Measurements from ENCODE around the gene WHRN.

The WHRN gene

GRCh38 chr9:114383521-114384231, 121.6 kb downstream of the WHRN start:
- peaks cover 12% of the 10 kb centered on the region for H3K36me3 ChIP-seq (ENCODE audit: control insufficient read depth, insufficient read depth, low read length)
- no peak overlapping the region for H3K9ac ChIP-seq (ENCODE audit: low read length)
- H3K4me3 ChIP-seq (ENCODE audit: low read length), result peak overlapping the region; percentile 51
- H3K27me3 ChIP-seq (ENCODE audit: control insufficient read depth, insufficient read depth, low read length), result no peaks in the 10 kb centered on the region
- H3K4me1 ChIP-seq (ENCODE audit: control insufficient read depth, insufficient read depth, low read length), result peaks cover 41% of the 10 kb centered on the region
- peak overlapping the region; percentile 74 for H3K27ac ChIP-seq (ENCODE audit: low read depth, low read length)

DNA sequence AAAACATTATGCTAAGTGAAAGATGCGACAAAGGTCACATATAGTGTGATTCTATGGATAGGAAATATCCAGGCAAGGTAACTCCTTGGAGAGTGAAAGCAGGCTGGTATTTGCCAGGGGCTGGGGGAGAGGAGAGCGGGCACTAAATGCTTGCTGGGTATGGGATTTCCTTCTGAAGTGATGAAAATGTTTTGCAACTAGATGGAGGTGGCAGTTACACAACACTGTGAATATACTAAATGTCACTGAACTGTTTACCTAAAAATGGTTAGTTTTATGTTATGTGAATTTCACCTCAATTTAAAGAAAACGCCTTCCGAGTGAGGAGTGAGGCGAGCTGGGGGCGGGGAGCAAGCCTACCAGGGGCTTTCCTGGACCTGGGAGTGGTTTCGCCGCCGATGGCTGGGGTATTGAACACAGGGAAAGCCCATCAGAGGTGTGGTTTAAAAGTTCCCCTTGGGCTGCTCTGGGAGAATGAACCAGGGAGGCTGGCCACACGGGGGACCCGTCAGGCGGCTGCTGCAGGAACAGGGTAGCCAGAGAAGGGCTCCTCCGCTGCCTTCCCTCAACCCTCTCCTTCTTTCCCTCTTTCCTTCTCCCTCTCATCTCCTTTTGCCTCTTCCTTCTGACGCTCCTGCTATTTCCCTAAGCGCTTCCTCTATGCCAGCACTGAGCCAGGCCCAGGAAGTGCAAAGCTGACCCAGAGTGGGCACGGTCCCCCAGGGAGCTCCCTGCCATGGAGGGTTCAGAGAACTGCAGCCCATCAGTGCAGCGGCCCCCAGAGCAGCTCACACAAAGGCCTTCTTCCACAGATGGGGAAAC, 122.4 kb downstream of the WHRN start:
- H3K27me3 ChIP-seq (ENCODE audit: control insufficient read depth, insufficient read depth, low read length), result no peaks in the 10 kb centered on the region
- peak overlapping the region; percentile 16 for H3K9ac ChIP-seq (ENCODE audit: low read length)
- H3K4me3 ChIP-seq (ENCODE audit: low read length), result peak overlapping the region; percentile 51
- H3K4me1 ChIP-seq (ENCODE audit: control insufficient read depth, insufficient read depth, low read length), result peaks cover 35% of the 10 kb centered on the region
- peaks cover 15% of the 10 kb centered on the region for H3K36me3 ChIP-seq (ENCODE audit: control insufficient read depth, insufficient read depth, low read length)
- H3K27ac ChIP-seq (ENCODE audit: low read depth, low read length), result peak overlapping the region; percentile 74

DNA sequence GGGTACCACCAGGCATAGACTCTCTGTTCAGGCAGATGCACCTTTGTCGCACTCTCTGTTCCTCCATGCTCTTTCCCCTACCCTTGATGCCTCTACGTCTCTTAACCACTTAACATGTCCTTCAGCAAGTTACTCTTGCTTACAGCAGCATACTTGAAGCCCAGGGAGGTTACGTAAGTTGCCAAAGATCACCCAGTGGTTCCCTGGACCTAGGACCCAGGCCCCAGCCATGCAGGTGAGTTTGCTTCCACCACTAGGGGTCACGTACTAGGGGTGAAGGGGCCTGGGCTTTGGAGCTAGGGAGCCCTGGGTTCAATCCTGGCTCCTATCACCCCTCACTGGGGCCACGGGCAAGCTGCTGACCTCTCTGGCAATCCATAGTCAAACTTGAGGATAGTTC, 126.4 kb downstream of the WHRN start:
- Histone ChIP-seq H3K4me1 (ENCODE audit: control insufficient read depth, insufficient read depth, low read length) (peaks cover 13% of the 10 kb centered on the region), H3K9ac (ENCODE audit: low read length) (no peak overlapping the region), H3K27me3 (ENCODE audit: control insufficient read depth, insufficient read depth, low read length) (no peaks in the 10 kb centered on the region), H3K27ac (ENCODE audit: low read depth, low read length) (no peak overlapping the region), H3K36me3 (ENCODE audit: control insufficient read depth, insufficient read depth, low read length) (peaks cover 36% of the 10 kb centered on the region), H3K4me3 (ENCODE audit: low read length) (no peak overlapping the region)

DNA sequence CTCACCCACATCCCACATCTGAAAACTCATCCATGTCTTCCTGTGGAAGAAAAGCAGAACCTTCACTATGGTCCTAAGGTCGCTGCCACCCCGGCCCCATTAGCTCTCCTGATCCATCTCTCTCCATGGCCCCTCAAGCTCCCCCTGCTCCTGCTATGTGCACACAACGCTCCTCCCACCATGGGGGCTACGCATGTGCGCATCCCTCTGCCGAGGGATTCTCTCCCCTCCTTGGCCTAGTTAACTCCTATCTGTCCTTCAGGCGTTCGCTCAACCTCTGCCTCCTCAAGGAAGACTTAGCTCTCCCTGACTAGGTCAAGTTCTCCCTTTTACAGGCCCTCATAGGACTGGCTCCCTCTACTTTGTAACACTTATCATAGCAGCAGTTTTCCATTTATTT, 127.3 kb downstream of the WHRN start:
- H3K36me3 ChIP-seq (ENCODE audit: control insufficient read depth, insufficient read depth, low read length), result peaks cover 39% of the 10 kb centered on the region
- H3K27ac ChIP-seq (ENCODE audit: low read depth, low read length), result no peak overlapping the region

DNA sequence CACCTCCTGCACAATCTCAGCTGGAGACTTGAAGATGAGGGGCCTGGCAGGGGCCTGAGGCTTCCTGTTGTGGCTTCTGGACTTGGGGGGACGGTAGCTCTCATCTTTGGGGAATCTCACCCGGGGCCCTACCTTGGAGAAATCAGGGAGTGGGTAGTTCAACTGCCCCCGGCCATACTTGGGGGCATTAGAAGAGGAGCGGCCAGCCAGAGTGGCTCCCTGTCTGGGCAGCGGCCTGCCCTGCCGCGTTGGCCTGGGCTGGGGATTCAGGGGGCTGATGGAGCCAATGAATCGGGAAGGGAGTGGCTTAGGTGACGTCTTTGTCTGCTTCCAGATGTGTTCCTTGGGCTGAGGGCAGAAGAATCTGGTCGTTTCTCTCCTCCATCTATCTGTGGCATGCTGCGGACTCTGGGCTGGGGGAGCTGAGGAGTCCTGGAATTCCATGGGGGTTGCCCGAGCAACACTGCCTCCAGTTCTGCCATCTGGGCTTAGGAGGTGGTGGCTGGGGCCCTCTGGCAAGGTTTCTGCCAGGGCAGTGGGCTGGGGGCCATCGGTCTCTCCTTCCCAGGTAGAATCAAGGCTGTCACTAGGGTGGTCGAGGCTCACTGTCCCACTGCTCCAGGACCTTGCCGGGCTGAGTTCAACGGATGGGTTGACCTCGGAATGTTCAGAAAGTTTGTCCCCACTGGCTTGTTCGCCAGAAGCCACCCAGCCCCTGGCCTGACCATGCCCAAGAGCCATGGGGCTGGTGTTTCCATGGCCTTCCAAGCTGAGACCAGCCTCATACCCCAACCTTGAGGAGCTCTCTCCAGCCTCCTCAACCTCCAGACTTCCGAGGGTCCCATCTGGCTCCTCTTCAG, 128.5 kb downstream of the WHRN start:
- Histone ChIP-seq H3K27ac (ENCODE audit: low read depth, low read length) (no peak overlapping the region), H3K4me3 (ENCODE audit: low read length) (no peak overlapping the region)

More for the DNA sequence above, 127.3 kb downstream of the WHRN start:
- no peaks in the 10 kb centered on the region for H3K27me3 ChIP-seq (ENCODE audit: control insufficient read depth, insufficient read depth, low read length)
- no peak overlapping the region for H3K9ac ChIP-seq (ENCODE audit: low read length)
- H3K4me3 ChIP-seq (ENCODE audit: low read length), result no peak overlapping the region
- H3K4me1 ChIP-seq (ENCODE audit: control insufficient read depth, insufficient read depth, low read length), result peaks cover 5% of the 10 kb centered on the region

DNA sequence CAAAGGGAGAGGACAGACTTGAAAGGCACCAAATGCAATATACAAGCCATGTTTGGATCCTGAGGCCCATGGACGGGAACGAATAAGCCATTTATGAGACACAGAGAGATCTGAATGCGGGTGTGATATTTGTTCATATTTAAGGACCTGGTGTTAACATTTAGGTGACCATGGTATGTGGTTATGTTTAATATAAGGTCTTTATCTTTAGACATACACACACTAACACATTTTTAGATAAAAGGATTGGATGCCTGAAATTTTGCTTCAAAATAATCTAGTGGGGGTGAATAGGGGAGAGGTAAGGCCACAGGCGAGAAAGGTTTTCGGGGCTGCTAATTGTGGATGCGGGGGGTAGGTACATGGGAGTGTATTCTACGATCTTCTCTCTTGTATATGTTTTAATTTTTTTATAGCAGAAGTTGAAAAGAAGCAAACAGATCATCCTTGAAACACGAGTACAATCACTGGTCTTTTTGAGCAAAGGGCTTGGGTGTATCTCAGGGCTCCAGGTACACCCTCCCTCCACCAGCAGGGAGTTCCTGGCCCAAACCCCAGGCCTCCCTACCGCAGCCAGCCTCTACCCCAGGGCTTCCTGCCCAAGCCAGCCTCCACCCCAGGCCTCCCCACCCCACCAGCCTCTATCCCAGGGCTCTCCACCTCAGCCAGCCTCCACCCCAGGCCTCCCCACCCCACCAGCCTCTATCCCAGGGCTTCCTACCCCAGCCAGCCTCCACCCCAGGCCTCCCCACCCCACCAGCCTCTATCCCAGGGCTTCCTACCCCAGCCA, 129.7 kb downstream of the WHRN start:
- H3K4me3 ChIP-seq (ENCODE audit: low read length), result no peak overlapping the region
- no peaks in the 10 kb centered on the region for H3K4me1 ChIP-seq (ENCODE audit: control insufficient read depth, insufficient read depth, low read length)
- no peak overlapping the region for H3K27ac ChIP-seq (ENCODE audit: low read depth, low read length)
- no peaks in the 10 kb centered on the region for H3K27me3 ChIP-seq (ENCODE audit: control insufficient read depth, insufficient read depth, low read length)
- H3K36me3 ChIP-seq (ENCODE audit: control insufficient read depth, insufficient read depth, low read length), result peaks cover 47% of the 10 kb centered on the region
- H3K9ac ChIP-seq (ENCODE audit: low read length), result no peak overlapping the region

More for the DNA sequence above, 128.5 kb downstream of the WHRN start:
- peaks cover 41% of the 10 kb centered on the region for H3K36me3 ChIP-seq (ENCODE audit: control insufficient read depth, insufficient read depth, low read length)
- H3K9ac ChIP-seq (ENCODE audit: low read length), result no peak overlapping the region
- H3K4me1 ChIP-seq (ENCODE audit: control insufficient read depth, insufficient read depth, low read length), result no peaks in the 10 kb centered on the region
- no peaks in the 10 kb centered on the region for H3K27me3 ChIP-seq (ENCODE audit: control insufficient read depth, insufficient read depth, low read length)

- Histone ChIP-seq H3K4me3 (ENCODE audit: low read length) (no peak overlapping the region), H3K9ac (ENCODE audit: low read length) (no peak overlapping the region), H3K4me1 (ENCODE audit: control insufficient read depth, insufficient read depth, low read length) (no peaks in the 10 kb centered on the region), H3K27ac (ENCODE audit: low read depth, low read length) (no peak overlapping the region), H3K36me3 (ENCODE audit: control insufficient read depth, insufficient read depth, low read length) (peaks cover 43% of the 10 kb centered on the region), H3K27me3 (ENCODE audit: control insufficient read depth, insufficient read depth, low read length) (no peaks in the 10 kb centered on the region)
Observed at GRCh38 chr9:114374936-114375335, 130.3 kb downstream of the WHRN start.

GRCh38 chr9:114373960-114374730, 131.1 kb downstream of the WHRN start:
- H3K27ac ChIP-seq (ENCODE audit: low read depth, low read length), result no peak overlapping the region
- no peaks in the 10 kb centered on the region for H3K27me3 ChIP-seq (ENCODE audit: control insufficient read depth, insufficient read depth, low read length)
- no peak overlapping the region for H3K9ac ChIP-seq (ENCODE audit: low read length)
- H3K4me3 ChIP-seq (ENCODE audit: low read length), result no peak overlapping the region
- peaks cover 39% of the 10 kb centered on the region for H3K36me3 ChIP-seq (ENCODE audit: control insufficient read depth, insufficient read depth, low read length)
- no peaks in the 10 kb centered on the region for H3K4me1 ChIP-seq (ENCODE audit: control insufficient read depth, insufficient read depth, low read length)

DNA sequence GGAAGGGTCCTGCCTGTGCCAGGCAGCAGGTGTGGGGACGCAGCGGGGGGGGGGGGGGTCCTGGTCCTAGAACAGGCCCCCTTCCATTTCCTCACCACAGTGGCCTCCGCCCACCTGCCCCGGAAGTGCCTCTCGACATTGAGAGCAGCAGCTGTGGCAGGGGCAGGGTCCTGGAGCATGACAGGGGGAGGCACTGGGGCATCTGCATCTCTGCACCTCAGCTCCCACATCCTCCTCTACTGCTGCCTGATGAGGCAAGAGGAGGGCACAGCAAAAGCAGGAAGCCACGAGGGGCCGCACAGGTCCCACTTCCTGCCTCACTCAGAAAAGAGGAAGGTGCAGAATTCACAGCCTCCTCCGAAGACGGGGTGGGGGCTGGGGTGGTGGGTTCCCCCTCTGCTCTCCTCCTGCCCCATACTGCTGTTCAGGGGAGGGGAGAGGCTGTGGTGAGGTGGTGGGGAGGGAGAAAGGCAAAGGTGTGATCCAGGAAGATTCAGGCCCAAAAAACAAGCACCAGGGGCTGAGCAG, 132.3 kb downstream of the WHRN start:
- no peak overlapping the region for H3K27ac ChIP-seq (ENCODE audit: low read depth, low read length)
- no peak overlapping the region for H3K9ac ChIP-seq (ENCODE audit: low read length)
- H3K4me1 ChIP-seq (ENCODE audit: control insufficient read depth, insufficient read depth, low read length), result no peaks in the 10 kb centered on the region
- peaks cover 41% of the 10 kb centered on the region for H3K36me3 ChIP-seq (ENCODE audit: control insufficient read depth, insufficient read depth, low read length)
- no peaks in the 10 kb centered on the region for H3K27me3 ChIP-seq (ENCODE audit: control insufficient read depth, insufficient read depth, low read length)
- no peak overlapping the region for H3K4me3 ChIP-seq (ENCODE audit: low read length)

DNA sequence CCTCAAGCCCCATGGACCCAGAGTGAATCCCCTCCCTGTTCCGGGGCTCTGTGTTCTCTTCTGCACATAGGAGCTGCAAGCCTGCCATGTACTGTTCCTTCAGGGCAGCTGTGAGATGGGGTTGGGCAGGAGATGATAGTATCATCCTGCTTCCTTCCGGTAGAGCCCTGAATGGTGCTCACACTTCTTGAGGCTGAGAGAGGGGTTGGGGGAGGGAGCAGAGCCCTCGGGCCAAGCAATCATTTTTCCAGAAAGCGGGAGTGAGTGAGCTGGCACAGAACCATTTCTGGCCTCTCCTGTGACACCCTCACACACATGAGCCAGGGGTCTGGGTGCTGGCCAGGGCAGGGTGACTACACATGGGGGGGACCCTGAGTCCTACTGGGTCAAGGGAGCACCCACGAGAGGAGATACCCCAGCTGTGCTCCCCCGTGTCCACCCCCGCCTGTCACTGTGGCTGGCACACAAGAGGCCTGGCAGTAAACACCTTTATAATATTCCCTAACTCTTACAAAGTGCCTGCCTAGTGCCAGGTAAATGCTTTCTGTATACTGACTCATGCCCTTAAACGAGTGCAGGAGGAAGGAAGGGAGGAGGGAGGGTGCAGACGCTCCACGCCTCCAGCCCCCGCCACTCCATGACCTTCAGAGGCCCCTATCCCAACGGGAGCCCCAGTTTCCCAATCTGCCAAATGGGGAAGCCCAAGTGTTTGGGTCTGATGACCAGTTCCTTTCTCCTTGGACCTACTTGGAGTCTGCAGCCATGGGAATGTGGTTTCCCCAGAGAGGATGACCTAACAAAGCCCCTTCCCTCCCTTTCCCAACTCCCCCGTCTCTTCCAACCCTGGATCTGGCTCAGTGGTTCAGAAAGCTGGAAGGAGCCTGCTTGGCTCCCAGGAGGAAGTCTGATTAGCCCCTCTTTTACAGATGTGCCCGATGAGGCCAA, 133.0 kb downstream of the WHRN start:
- Histone ChIP-seq H3K27ac (ENCODE audit: low read depth, low read length) (no peak overlapping the region), H3K4me3 (ENCODE audit: low read length) (peak overlapping the region; percentile 0), H3K4me1 (ENCODE audit: control insufficient read depth, insufficient read depth, low read length) (no peaks in the 10 kb centered on the region), H3K9ac (ENCODE audit: low read length) (no peak overlapping the region), H3K27me3 (ENCODE audit: control insufficient read depth, insufficient read depth, low read length) (no peaks in the 10 kb centered on the region), H3K36me3 (ENCODE audit: control insufficient read depth, insufficient read depth, low read length) (peaks cover 46% of the 10 kb centered on the region)
